ENCODE results near the gene SH3D21. TPM values are rescaled to one million over a fixed set of nuclear protein-coding genes. Genes with fewer than 3 reads are reported as not detected.

The SH3D21 gene
- total RNA-seq, 2 experiments from 2014 or later, result 15.2 to 16.7 TPM

- POLR2A ChIA-PET, result interaction anchor here (0.7 kb wide), 1 partner anchor 58 kb away, joined by 3 read pairs; no protein-coding TSS in a partner anchor
- no peak overlapping the region for H2AFZ ChIP-seq (ENCODE audit: low read length)
- H3K4me1 ChIP-seq (ENCODE audit: insufficient read depth, low read length, poor library complexity, severe bottlenecking), result no peaks in the 10 kb centered on the region
- CTCF ChIA-PET (ENCODE audit: unreplicated experiment), result no interaction called here
- no peak overlapping the region for H3K27ac ChIP-seq (ENCODE audit: low read depth, low read length, poor library complexity, severe bottlenecking)
- H3K9me2 ChIP-seq (ENCODE audit: insufficient read depth, low read length), result no peaks in the 10 kb centered on the region
- H3K36me3 ChIP-seq (ENCODE audit: insufficient read depth, low read length), result peaks cover 49% of the 10 kb centered on the region
- no peak overlapping the region for H3K4me3 ChIP-seq (ENCODE audit: low read depth, low read length, poor library complexity, severe bottlenecking)
- no peak for DNase-seq (ENCODE audit: low spot score)
- TF ChIP-seq CTCF (conservative IDR thresholded peaks at IDR 0.05; ENCODE audit: low read length) (no peak), EZH2phosphoT487 (IDR thresholded peaks at IDR 0.05; ENCODE audit: borderline replicate concordance, low read depth, low read length) (no peak)
- intact Hi-C loops (cut with micrococcal nuclease; ENCODE audit: unreplicated experiment), result no loop called here
- no peaks in the 10 kb centered on the region for H3K9me3 ChIP-seq (ENCODE audit: low read length)
- H3K79me2 ChIP-seq (ENCODE audit: insufficient read depth, low read depth, low read length), result peaks cover 41% of the 10 kb centered on the region; the same call in 1 of the 2 replicates
- no peak overlapping the region for H3K4me2 ChIP-seq (ENCODE audit: low read length)
- no TSS peak for BruUV-seq (replicated peaks)
- no peaks in the 10 kb centered on the region for H4K20me1 ChIP-seq (ENCODE audit: insufficient read depth, low read length)
These were observed 29.5 kb upstream of the SH3D21 start for GRCh38 chr1:36276688-36277087.

GRCh38 chr1:36279110-36279788 is 26.9 kb upstream of the SH3D21 start:
- no peaks in the 10 kb centered on the region for H4K20me1 ChIP-seq (ENCODE audit: insufficient read depth, low read length)
- no peak for DNase-seq (ENCODE audit: low spot score)
- BruUV-seq (replicated peaks), result no TSS peak
- TF ChIP-seq CTCF (conservative IDR thresholded peaks at IDR 0.05; ENCODE audit: low read length) (no peak), EZH2phosphoT487 (IDR thresholded peaks at IDR 0.05; ENCODE audit: borderline replicate concordance, low read depth, low read length) (no peak)
- H3K79me2 ChIP-seq (ENCODE audit: insufficient read depth, low read depth, low read length), result peaks cover 23% of the 10 kb centered on the region; the same call in 1 of the 2 replicates
- H3K27ac ChIP-seq (ENCODE audit: low read depth, low read length, poor library complexity, severe bottlenecking), result no peak overlapping the region
- no peaks in the 10 kb centered on the region for H3K9me2 ChIP-seq (ENCODE audit: insufficient read depth, low read length)
- no peaks in the 10 kb centered on the region for H3K4me1 ChIP-seq (ENCODE audit: insufficient read depth, low read length, poor library complexity, severe bottlenecking)
- H3K36me3 ChIP-seq (ENCODE audit: insufficient read depth, low read length), result peaks cover 47% of the 10 kb centered on the region
- ChIA-PET POLR2A (interaction anchor here (0.6 to 0.8 kb wide), 4 partner anchors 8 to 59 kb away, joined by 3 to 4 read pairs (median 4); no protein-coding TSS in a partner anchor), CTCF (ENCODE audit: unreplicated experiment) (no interaction called here)
- H3K9me3 ChIP-seq (ENCODE audit: low read length), result no peaks in the 10 kb centered on the region
- no peak overlapping the region for H3K4me3 ChIP-seq (ENCODE audit: low read depth, low read length, poor library complexity, severe bottlenecking)
- H3K4me2 ChIP-seq (ENCODE audit: low read length), result no peak overlapping the region
- intact Hi-C loops (cut with micrococcal nuclease; ENCODE audit: unreplicated experiment), result no loop called here
- H2AFZ ChIP-seq (ENCODE audit: low read length), result no peak overlapping the region

GRCh38 chr1:36279789-36280296 is 26.3 kb upstream of the SH3D21 start:
- no peak overlapping the region for H3K27ac ChIP-seq (ENCODE audit: low read depth, low read length, poor library complexity, severe bottlenecking)
- DNase-seq (ENCODE audit: low spot score), result no peak
- no peaks in the 10 kb centered on the region for H3K9me2 ChIP-seq (ENCODE audit: insufficient read depth, low read length)
- POLR2A ChIA-PET, result no interaction called here
- peaks cover 18% of the 10 kb centered on the region; the same call in 1 of the 2 replicates for H3K79me2 ChIP-seq (ENCODE audit: insufficient read depth, low read depth, low read length)
- no peaks in the 10 kb centered on the region for H3K9me3 ChIP-seq (ENCODE audit: low read length)
- CTCF ChIA-PET (ENCODE audit: unreplicated experiment), result no interaction called here
- no peak overlapping the region for H2AFZ ChIP-seq (ENCODE audit: low read length)
- BruUV-seq (replicated peaks), result no TSS peak
- H3K36me3 ChIP-seq (ENCODE audit: insufficient read depth, low read length), result peaks cover 47% of the 10 kb centered on the region
- no peak overlapping the region for H3K4me3 ChIP-seq (ENCODE audit: low read depth, low read length, poor library complexity, severe bottlenecking)
- no peaks in the 10 kb centered on the region for H4K20me1 ChIP-seq (ENCODE audit: insufficient read depth, low read length)
- no peaks in the 10 kb centered on the region for H3K4me1 ChIP-seq (ENCODE audit: insufficient read depth, low read length, poor library complexity, severe bottlenecking)
- no peak overlapping the region for H3K4me2 ChIP-seq (ENCODE audit: low read length)
- TF ChIP-seq EZH2phosphoT487 (IDR thresholded peaks at IDR 0.05; ENCODE audit: borderline replicate concordance, low read depth, low read length) (no peak), CTCF (conservative IDR thresholded peaks at IDR 0.05; ENCODE audit: low read length) (no peak)
- intact Hi-C loops (cut with micrococcal nuclease; ENCODE audit: unreplicated experiment), result no loop called here
